Liver (tissue), 9 donors: ENCODE measurements around the gene ODC1. TPM values are rescaled to one million over a fixed set of nuclear protein-coding genes. Genes with fewer than 3 reads are reported as not detected.

Experiments
- DNase-seq: peaks from one replicate; pipeline ENCODE4 v3.0.0-alpha.2; 2017; ENCODE audit warnings: low spot score
- H3K27ac ChIP-seq, 2 donors: one replicate each; pipeline ENCODE4 v1.7.0; 2013; ENCODE audit warnings: inconsistent platforms in 2 of 2, low read length in 2 of 2, control low read depth in 1 of 2, low read depth in 1 of 2, mild to moderate bottlenecking in 1 of 2
- H3K27me3 ChIP-seq, 4 donors: one replicate each; pipeline versions ENCODE4 v1.6.1 to v1.7.0; 2013; ENCODE audit warnings: low read length in 3 of 4, inconsistent platforms in 1 of 4, mild to moderate bottlenecking in 1 of 4, moderate library complexity in 1 of 4; ENCODE audit not compliant: control insufficient read depth in 4 of 4, insufficient read depth in 4 of 4
- H3K36me3 ChIP-seq, 4 donors: one replicate each; pipeline versions ENCODE4 v1.6.1 to v1.7.0; 2013; ENCODE audit warnings: low read length in 3 of 4, mild to moderate bottlenecking in 3 of 4, low read depth in 1 of 4, moderate library complexity in 1 of 4; ENCODE audit not compliant: control insufficient read depth in 4 of 4, insufficient read depth in 3 of 4
- H3K4me1 ChIP-seq, 4 donors: one replicate each; pipeline versions ENCODE4 v1.6.1 to v1.7.0; 2013; ENCODE audit warnings: low read length in 3 of 4, mild to moderate bottlenecking in 3 of 4, moderate library complexity in 1 of 4; ENCODE audit not compliant: control insufficient read depth in 4 of 4, insufficient read depth in 4 of 4
- H3K4me3 ChIP-seq, 3 donors: one replicate each; pipeline versions ENCODE4 v1.6.1 to v1.7.0; 2013; ENCODE audit warnings: low read length in 3 of 3, control low read depth in 1 of 3, low read depth in 1 of 3, mild to moderate bottlenecking in 1 of 3
- H3K9ac ChIP-seq, 2 donors: one replicate each; pipeline ENCODE4 v1.7.0; 2013; ENCODE audit warnings: low read length in 2 of 2, mild to moderate bottlenecking in 2 of 2, moderate library complexity in 2 of 2, control low read depth in 1 of 2, low read depth in 1 of 2
- H3K9me3 ChIP-seq, 4 donors: one replicate each; pipeline versions ENCODE4 v1.6.1 to v1.7.0; 2013; ENCODE audit warnings: low read length in 3 of 4; ENCODE audit not compliant: control insufficient read depth in 4 of 4
- EGR1 ChIP-seq, 2 donors: IDR thresholded peaks; 2 replicates each; pipeline ENCODE4 v1.6.1; 2016 to 2018; ENCODE audit warnings: antibody characterized with exemption in 2 of 2, low read depth in 2 of 2
- FOXA1 ChIP-seq: IDR thresholded peaks from 2 replicates; pipeline ENCODE4 v1.6.1; 2016; ENCODE audit warnings: antibody characterized with exemption
- FOXA2 ChIP-seq: IDR thresholded peaks from 2 replicates; pipeline ENCODE4 v1.6.1; 2016; ENCODE audit warnings: antibody characterized with exemption
- GABPA ChIP-seq, 2 donors: IDR thresholded peaks in 1 of 2; conservative IDR thresholded peaks in 1 of 2; 2 replicates each; pipeline ENCODE4 v1.6.1; 2016; ENCODE audit warnings: antibody characterized with exemption in 2 of 2, mild to moderate bottlenecking in 1 of 2, moderate library complexity in 1 of 2
- HNF4A ChIP-seq, 2 donors: conservative IDR thresholded peaks; 2 replicates each; pipeline ENCODE4 v1.6.1; 2016; ENCODE audit warnings: antibody characterized with exemption in 2 of 2, mild to moderate bottlenecking in 2 of 2
- HNF4G ChIP-seq: IDR thresholded peaks from 2 replicates; pipeline ENCODE4 v1.6.1; 2016; ENCODE audit warnings: antibody characterized with exemption
- JUND ChIP-seq, 2 donors: IDR thresholded peaks; 2 replicates each; pipeline ENCODE4 v1.6.1; 2016; ENCODE audit warnings: antibody characterized with exemption in 2 of 2
- NR2F2 ChIP-seq: IDR thresholded peaks from 2 replicates; pipeline ENCODE4 v1.6.1; 2016; ENCODE audit warnings: antibody characterized with exemption
- RAD21 ChIP-seq, 2 donors: IDR thresholded peaks; 2 replicates each; pipeline ENCODE4 v1.6.1; 2016; ENCODE audit warnings: antibody characterized with exemption in 2 of 2, mild to moderate bottlenecking in 2 of 2
- REST ChIP-seq: IDR thresholded peaks from 2 replicates; pipeline ENCODE4 v1.6.1; 2016; ENCODE audit warnings: antibody characterized with exemption, mild to moderate bottlenecking
- RXRA ChIP-seq, 2 donors: IDR thresholded peaks; 2 replicates each; pipeline ENCODE4 v1.6.1; 2017 to 2018; ENCODE audit warnings: antibody characterized with exemption in 2 of 2, mild to moderate bottlenecking in 1 of 2
- SP1 ChIP-seq: IDR thresholded peaks from 2 replicates; pipeline ENCODE4 v1.6.1; 2018; ENCODE audit warnings: antibody characterized with exemption, mild to moderate bottlenecking
- TAF1 ChIP-seq: conservative IDR thresholded peaks from 2 replicates; pipeline ENCODE4 v1.6.1; 2016; ENCODE audit warnings: antibody characterized with exemption, mild to moderate bottlenecking
- YY1 ChIP-seq: IDR thresholded peaks from 2 replicates; pipeline ENCODE4 v1.6.1; 2016; ENCODE audit warnings: antibody characterized with exemption, mild to moderate bottlenecking
- WGBS: extraction: QIAGEN DNeasy Blood & Tissue Kit; methylation state at CpG from one replicate; pipeline ENCODE4 v1.1.7; 2013; 5-methylcytosine and 5-hydroxymethylcytosine counted together
- polyA plus RNA-seq, 2 donors: library from polyadenylated mRNA; stranded (reverse) in 1 of 2; unstranded in 1 of 2; fragments of 200-250 nt in 1 of 2; fragments of >200 nt in 1 of 2; fragmentation: Nextera tagmentation in 1 of 2; extraction: Ambion mirVana in 1 of 2; gene quantifications; one replicate each; pipeline versions ENCODE4 v1.2.1 to v1.2.3, GENCODE V29; 2013 to 2015
- total RNA-seq, 2 donors: library from RNA; depleted of rRNA; stranded (reverse); fragments of >200 nt; gene quantifications; one replicate each; pipeline ENCODE4 v1.2.3, GENCODE V29; 2014
- TF ChIP-seq, protein P1 (sequence below): IDR thresholded peaks from 2 replicates; pipeline ENCODE4 v1.6.1; 2016; ENCODE audit warnings: antibody characterized with exemption
- TF ChIP-seq, protein P2 (sequence below): IDR thresholded peaks from 2 replicates; pipeline ENCODE4 v1.6.1; 2016; ENCODE audit warnings: antibody characterized with exemption
- TF ChIP-seq, protein P3 (sequence below): fragments of 150-350 bp; IDR thresholded peaks from 2 replicates; pipeline ENCODE4 v1.5.1; 2017; ENCODE audit warnings: improper control_type of control experiment, low read depth, low read length; ENCODE audit not compliant: missing input control
- TF ChIP-seq, protein P4 (sequence below): IDR thresholded peaks from 2 replicates; pipeline ENCODE4 v1.6.1; 2016; ENCODE audit warnings: antibody characterized with exemption
- donor health status: healthy.
- donor health status: healthy.
- donor health status: healthy.
- donor health status: healthy.
- donor health status: healthy.

Gene ODC1
- total and polyA plus RNA-seq, 4 donors = 8.3 to 75.8 (median 48.1) TPM

GRCh38 chr2:10398496-10398895 lies 49.6 kb downstream of the ODC1 start:
- H3K9me3 ChIP-seq = no peaks in the 10 kb centered on the region
- WGBS = 70% methylated on average over 14 of the region's 14 CpGs
- DNase-seq = no peak
- peaks cover 20 to 38% (median 28%) of the 10 kb centered on the region in 4 donors for H3K4me1 ChIP-seq
- H3K36me3 ChIP-seq = peaks cover 0 to 4% (median 1%) of the 10 kb centered on the region in 4 donors
- no peak overlapping the region for H3K4me3 ChIP-seq
- H3K27me3 ChIP-seq = no peaks in the 10 kb centered on the region
- no peak overlapping the region for H3K9ac ChIP-seq
- TF ChIP-seq GABPA (IDR thresholded peaks at IDR 0.05 in 1 of 2, conservative IDR thresholded peaks at IDR 0.05 in 1 of 2) = no peak
- no peak for TF ChIP-seq FOXA2
- no peak for TF ChIP-seq REST
- TF ChIP-seq HNF4G = no peak
- TF ChIP-seq, protein P1, sequence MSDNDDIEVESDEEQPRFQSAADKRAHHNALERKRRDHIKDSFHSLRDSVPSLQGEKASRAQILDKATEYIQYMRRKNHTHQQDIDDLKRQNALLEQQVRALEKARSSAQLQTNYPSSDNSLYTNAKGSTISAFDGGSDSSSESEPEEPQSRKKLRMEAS = no peak
- H3K27ac ChIP-seq = no peak overlapping the region

GRCh38 chr2:10397878-10398277 lies 50.2 kb downstream of the ODC1 start:
- Histone ChIP-seq H3K36me3 (peaks cover 0 to 4% (median 1%) of the 10 kb centered on the region in 4 donors), H3K27me3 (no peaks in the 10 kb centered on the region), H3K9me3 (no peaks in the 10 kb centered on the region), H3K27ac (no peak overlapping the region), H3K9ac (no peak overlapping the region), H3K4me1 (peaks cover 20 to 33% (median 27%) of the 10 kb centered on the region in 4 donors), H3K4me3 (no peak overlapping the region)
- TF ChIP-seq, protein P2, sequence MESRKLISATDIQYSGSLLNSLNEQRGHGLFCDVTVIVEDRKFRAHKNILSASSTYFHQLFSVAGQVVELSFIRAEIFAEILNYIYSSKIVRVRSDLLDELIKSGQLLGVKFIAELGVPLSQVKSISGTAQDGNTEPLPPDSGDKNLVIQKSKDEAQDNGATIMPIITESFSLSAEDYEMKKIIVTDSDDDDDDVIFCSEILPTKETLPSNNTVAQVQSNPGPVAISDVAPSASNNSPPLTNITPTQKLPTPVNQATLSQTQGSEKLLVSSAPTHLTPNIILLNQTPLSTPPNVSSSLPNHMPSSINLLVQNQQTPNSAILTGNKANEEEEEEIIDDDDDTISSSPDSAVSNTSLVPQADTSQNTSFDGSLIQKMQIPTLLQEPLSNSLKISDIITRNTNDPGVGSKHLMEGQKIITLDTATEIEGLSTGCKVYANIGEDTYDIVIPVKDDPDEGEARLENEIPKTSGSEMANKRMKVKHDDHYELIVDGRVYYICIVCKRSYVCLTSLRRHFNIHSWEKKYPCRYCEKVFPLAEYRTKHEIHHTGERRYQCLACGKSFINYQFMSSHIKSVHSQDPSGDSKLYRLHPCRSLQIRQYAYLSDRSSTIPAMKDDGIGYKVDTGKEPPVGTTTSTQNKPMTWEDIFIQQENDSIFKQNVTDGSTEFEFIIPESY = no peak
- no peak for TF ChIP-seq HNF4G
- TF ChIP-seq NR2F2 = no peak
- TF ChIP-seq, protein P3, sequence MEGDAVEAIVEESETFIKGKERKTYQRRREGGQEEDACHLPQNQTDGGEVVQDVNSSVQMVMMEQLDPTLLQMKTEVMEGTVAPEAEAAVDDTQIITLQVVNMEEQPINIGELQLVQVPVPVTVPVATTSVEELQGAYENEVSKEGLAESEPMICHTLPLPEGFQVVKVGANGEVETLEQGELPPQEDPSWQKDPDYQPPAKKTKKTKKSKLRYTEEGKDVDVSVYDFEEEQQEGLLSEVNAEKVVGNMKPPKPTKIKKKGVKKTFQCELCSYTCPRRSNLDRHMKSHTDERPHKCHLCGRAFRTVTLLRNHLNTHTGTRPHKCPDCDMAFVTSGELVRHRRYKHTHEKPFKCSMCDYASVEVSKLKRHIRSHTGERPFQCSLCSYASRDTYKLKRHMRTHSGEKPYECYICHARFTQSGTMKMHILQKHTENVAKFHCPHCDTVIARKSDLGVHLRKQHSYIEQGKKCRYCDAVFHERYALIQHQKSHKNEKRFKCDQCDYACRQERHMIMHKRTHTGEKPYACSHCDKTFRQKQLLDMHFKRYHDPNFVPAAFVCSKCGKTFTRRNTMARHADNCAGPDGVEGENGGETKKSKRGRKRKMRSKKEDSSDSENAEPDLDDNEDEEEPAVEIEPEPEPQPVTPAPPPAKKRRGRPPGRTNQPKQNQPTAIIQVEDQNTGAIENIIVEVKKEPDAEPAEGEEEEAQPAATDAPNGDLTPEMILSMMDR = no peak
- no peak for TF ChIP-seq JUND (IDR thresholded peaks at IDR 0.05)
- no peak for TF ChIP-seq HNF4A (conservative IDR thresholded peaks at IDR 0.05)
- no peak for TF ChIP-seq TAF1
- no peak for TF ChIP-seq EGR1 (IDR thresholded peaks at IDR 0.05; ENCODE audit: low read depth in 2 of 2)
- no peak for TF ChIP-seq REST
- no peak for TF ChIP-seq YY1
- TF ChIP-seq GABPA (IDR thresholded peaks at IDR 0.05 in 1 of 2, conservative IDR thresholded peaks at IDR 0.05 in 1 of 2) = no peak
- no peak for TF ChIP-seq FOXA1
- no peak for TF ChIP-seq RAD21 (IDR thresholded peaks at IDR 0.05)
- TF ChIP-seq RXRA (IDR thresholded peaks at IDR 0.05) = no peak
- TF ChIP-seq, protein P4, sequence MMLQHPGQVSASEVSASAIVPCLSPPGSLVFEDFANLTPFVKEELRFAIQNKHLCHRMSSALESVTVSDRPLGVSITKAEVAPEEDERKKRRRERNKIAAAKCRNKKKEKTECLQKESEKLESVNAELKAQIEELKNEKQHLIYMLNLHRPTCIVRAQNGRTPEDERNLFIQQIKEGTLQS = no peak
- TF ChIP-seq, protein P1 = no peak
- no peak for TF ChIP-seq SP1
- no peak for DNase-seq
- WGBS = 84% methylated on average over 4 of the region's 4 CpGs
